ENCODE measurements around the gene SEMA7A.
A peak's percentile ranks its signal among the peaks of the same experiment; 100 is the strongest.
"Not testable (repeated sequence)": the region's sequence is repeated elsewhere in the genome, so short reads cannot be mapped to it uniquely, and the experiment has no call there.

The SEMA7A gene

GRCh38 chr15:74433592-74434262 lies at the start of gene SEMA7A:
TSS of gene SEMA7A (minus strand) at chr15:74433958. CDS start at chr15:74433918, 40 bp downstream.
- peak; percentile 69 for DNase-seq

DNA sequence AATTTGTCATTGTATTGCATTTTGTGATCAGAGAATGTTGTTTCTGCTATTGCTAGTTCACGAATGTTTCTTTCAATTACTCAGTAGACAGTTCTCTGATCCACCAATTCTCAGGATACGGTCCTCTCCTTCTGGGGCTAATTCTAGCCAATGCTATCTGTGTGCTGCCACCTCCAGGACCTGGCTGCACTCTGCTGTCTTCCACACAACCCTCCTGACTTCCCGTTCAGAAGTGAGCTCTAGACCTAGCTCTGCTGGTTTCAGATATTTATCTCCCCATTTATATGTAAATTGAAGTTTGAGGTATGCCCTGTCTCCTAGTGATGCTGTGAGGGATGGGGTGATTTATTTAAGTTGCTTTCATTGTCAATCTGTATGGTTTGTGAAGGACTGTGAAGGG lies 48.9 kb upstream of the SEMA7A start:
- DNase-seq, result no peak

- DNase-seq, result not testable (repeated sequence)
Observed at GRCh38 chr15:74480364-74480763, 46.6 kb upstream of the SEMA7A start.

- DNase-seq, result not testable (repeated sequence)
Observed at GRCh38 chr15:74471621-74472020, 37.9 kb upstream of the SEMA7A start.

DNA sequence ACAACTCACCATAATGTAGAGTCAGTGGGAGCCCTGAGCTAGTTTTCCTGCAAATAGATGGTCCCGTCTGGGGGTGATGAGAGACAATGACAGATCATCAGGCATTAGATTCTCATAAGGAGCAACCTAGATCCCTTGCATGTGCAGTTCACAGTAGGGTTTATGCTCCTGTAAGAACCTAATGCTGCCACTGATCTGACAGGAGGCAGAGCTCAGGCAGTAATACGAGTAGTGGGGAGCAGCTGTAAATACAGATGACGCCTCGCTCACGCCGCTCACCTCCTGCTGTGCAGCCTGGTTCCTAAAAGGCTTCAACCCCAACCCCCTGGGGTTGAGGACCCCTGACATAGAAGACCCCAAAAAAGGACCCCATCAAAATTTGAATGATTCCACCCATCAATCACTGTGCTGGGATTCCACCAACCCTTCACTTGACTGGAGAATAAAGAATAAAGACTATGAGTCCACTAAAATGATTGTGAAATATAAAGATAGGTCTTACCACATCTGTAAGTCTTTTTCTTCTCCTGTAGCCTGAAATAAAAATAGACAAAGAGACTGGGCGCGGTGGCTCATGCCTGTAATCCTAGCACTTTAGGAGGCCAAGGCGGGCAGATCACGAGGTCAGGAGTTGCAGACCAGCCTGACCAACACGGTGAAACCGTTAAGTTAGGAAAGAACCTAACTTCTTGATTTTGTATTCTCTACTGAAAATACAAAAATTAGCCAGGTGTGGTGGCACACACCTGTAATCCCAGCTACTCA lies 37.1 kb upstream of the SEMA7A start:
- DNase-seq, result no peak

DNA sequence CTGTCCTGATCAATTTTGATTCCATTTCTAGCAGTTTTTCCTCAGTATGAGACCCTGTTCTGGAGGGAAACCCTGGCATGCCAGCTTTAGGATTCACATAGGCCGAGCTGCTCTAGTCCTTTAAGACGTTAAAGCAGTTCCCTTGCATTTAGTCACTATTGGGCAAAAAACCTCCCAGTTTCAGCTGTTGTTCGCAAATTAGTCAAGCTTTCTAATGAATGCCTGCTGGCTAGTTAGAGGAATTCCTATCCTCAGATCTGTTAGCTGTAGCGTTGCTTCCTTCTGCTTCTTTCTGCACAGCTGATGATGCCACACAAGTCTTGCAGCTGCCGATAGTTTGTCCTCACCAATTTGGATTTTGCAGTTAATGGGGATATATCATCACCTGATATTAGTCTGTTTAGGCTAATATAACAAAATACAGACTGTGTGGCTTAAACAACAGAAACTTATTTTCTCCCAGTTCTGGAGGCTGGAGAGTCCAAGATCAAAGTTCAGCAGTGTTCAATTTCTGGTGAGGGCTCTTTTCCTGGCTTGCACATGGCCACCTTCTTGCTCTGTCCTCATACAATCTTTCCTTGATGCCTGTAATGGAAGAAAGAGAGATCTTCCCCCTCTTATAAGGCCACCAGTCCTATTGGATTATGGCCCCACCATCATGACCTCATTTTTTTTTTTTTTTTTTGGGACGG lies 34.7 kb upstream of the SEMA7A start:
- no peak for DNase-seq

GRCh38 chr15:74466570-74466969 lies 32.8 kb upstream of the SEMA7A start:
- no peak for DNase-seq

DNA sequence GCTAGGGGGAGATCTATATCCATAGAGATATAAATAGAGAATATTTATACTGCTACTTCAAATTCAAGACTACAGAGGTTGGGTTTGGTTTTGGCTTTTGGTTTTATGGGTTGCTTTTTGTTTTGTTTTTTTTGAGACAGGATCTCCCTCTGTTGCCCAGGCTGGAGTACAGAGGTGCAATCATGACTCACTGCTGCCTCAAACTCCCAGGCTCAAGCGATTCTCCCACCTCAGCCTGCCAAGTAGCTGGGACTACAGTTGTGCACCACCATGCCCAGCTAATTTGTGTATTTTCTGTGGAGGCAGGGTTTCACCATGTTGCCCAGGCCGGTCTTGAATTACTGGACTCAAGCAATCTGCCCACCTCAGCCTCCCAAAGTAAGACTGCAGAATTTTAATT lies 31.1 kb upstream of the SEMA7A start:
- DNase-seq, result no peak

DNA sequence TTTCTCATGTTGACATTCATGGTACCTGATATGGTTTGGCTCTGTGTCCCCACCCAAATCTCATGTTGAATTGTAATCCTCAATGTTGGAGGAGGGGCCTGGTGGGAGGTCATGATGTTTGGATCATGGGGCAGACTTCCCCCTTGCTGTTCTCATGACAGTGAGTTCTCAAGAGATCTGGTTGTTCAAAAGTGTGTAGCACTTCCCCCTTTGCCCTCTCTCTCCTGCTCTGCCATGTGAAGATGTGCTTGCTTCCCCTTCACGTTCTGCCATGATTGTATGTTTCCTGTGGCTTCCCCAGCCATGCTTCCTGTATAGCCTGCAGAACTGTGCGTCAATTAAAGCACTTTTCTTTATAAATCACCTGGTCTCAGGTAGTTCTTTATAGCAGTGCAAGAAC lies 30.5 kb upstream of the SEMA7A start:
- no peak for DNase-seq

DNA sequence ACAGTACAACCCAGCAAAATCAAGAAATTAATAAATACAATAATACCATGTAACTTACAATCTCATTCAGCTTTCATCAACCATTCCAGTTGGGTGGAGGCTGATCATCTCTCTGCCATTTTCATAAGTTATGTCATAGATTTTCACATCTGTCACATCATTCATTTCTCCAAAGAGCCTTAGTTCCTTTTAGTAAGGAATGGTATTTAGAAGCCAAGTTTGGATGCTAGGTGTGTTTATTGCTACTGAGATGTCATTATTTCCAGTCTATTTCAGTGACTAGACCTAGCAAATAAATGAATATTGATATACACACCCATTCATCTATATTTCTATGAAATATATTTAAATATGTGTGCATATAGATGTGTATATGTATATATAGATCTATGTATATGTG lies 29.9 kb upstream of the SEMA7A start:
- no peak for DNase-seq

- DNase-seq, result no peak
Observed at GRCh38 chr15:74461847-74462511, 28.2 kb upstream of the SEMA7A start.

DNA sequence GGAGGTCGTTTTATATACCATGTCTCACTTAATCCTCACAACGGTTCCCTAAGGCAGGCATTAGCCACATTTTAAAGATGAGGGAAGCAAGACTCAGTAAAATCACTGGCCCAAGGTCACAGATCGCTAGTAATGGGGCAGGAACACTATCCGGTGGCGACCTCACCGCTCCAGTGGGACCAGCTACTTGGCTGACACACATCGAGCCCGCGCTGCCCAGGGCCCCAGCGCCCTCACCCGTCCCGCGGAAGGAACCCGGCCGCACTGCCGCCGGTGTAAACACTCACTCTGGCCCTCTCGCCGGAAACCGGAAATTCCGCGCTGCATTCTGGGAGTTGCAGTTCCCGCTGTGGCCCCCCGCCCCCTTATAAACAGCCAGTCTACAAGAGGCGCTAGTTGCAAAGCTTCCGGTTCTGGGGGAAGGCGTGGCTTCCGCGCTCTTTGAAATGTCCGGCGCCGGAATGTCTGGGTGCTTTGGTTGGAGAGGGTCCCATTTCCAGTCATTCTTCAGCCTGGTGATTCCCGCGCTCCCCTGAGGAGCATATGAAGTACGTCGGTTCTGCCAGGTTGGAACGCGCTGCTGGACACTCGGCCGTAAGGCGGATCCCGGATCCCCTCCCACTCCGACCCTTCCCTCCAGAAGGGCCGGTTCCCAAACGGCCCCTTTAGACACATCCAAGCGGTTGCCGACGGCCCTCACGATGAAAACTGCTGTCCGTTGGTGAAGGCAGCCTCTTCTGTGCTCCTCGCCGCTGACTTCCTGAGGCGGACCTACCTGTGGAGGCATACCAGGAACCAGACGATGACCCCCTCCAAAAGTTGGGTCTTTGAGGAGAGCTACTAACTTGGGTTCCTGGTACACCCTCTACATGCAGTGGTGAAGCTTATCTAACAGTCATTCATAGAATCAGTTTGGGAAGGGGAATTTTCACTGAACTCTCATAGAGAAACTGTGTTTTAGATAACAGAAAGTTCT lies 27.4 kb upstream of the SEMA7A start, which contains the start of gene UBL7:
TSS of gene UBL7 (minus strand) at position 290 of the 976 bp plus-strand sequence. CDS start 2,293 bp downstream, outside the sequence.
- peak; percentile 99 for DNase-seq

DNA sequence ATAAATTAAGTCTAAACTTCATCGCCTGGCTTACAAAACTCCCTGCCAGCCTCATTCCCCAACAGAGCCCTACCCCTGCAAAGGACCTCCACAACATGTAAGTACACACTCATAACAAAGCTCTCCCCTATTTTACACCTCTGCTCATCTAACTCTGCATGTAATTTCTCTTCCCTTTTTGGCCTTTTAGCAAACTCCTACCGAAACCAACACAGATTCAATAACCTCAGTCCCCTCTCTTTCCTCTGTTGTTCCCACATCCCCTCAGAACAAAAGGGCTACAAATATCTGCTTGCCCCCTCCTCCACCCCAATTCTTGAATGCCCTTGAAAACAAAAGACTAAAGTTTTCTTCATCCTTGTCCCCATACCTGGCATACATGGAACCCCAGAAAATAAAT lies 26.5 kb upstream of the SEMA7A start:
- DNase-seq, result no peak

GRCh38 chr15:74459798-74460197 lies 26.0 kb upstream of the SEMA7A start:
- DNase-seq, result not testable (repeated sequence)

DNA sequence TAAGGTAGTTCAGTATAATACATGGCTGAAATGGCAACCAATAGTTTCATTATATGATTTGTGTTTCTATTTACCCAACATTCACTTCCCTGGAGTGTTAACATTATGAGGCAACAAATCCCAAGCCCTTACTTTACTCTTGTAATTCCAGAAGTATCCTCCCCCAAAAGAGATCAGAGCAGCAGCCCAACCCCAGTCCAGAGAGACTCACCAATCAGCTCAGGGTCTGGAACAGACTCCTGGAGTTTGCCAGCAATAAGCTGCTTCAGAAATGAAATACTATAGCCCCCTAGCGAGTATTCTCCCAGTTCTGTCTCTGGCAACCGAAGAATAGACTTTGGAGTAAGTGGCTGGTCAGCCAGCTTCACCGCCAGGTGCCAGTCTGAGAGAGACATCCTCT lies 24.7 kb upstream of the SEMA7A start:
- DNase-seq, result no peak

- DNase-seq, result not testable (repeated sequence)
Observed at GRCh38 chr15:74457036-74457435, 23.3 kb upstream of the SEMA7A start.

DNA sequence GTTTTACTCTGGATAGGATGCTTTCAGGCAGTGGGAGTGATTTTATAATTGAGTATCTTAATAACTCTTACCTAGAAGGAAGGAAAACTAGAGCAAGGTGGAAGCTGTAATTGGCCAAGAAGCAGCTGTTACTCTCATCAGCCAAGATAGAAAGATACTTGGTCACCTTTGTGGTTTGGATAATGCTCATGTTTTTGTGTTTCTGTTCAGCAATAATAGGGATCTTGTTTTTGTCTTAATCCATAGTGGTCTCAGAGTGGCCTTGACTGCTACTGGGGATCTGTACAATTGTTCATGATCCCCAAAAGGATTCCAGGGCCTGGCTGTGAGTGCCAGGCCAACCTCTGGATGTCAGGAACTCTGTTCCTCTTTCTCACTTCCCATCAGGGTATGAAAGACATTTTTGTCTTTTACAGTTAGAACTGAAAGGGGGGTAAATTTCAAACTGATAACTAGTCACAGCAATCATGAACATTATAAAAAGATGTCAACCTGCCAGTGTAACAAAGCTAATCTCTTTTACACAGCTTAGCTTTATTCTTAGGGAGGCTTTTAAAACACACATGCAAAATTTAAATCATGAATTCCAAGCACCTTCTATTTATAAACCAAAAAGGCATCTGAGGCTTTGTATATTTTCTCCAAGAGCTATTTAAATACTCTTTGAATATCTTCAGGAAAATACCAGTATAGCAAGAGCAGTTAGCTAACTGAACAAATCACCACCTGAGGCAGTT lies 21.2 kb upstream of the SEMA7A start:
- no peak for DNase-seq

DNA sequence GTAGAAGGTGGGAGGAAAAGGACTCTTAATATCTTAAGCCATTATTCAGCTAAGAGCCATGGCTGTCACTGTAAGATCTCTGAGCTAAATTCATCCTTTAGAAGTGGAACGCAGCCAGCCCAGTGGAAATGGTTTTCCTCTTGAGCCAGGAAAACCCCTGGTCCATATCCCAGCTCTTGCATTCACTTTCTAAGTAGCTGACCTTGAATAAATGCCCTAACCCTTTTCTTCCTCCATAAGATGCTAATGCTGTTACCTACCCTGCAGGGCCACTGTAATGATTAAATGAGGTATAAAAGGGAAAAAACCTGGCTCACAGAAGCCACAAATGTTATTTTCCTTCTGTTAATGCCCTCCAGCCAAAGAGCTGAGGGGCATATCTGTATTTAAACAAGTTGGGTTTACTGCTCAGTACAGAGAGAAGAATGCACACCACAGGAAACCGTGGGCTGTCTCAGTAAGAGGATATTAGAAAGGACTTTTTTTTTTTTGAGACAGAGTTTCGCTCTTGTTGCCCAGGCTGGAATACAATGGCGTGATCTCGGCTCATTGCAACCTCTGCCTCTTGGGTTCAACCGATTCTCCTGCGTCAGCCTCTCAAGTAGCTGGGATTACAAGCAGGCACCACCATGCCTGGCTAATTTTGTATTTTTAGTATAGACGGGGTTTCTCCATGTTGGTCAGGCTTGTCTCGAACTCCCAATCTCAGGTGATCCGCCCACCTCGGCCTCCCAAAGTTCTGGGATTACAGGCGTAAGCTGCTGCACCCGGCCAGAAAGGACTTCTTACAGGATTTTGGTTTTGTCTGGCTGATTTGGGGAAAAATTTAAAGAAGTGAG lies 20.4 kb upstream of the SEMA7A start:
- DNase-seq, result peak; percentile 47

GRCh38 chr15:74451861-74452835 lies 18.4 kb upstream of the SEMA7A start:
- DNase-seq, result no peak
